ENCODE results near the gene ZNF362. TPM values are rescaled to one million over a fixed set of nuclear protein-coding genes. Genes with fewer than 3 reads are reported as not detected.

Gene ZNF362
- total RNA-seq, 1 donor from 2014 or later = 69.8 TPM

- H3K36me3 Mint-ChIP-seq (ENCODE audit: unreplicated experiment) = no peaks in the 10 kb centered on the region
- peaks cover 26% of the 10 kb centered on the region for H3K4me1 Mint-ChIP-seq (ENCODE audit: low read depth, unreplicated experiment)
- TF ChIP-seq CTCF (IDR thresholded peaks at IDR 0.05; ENCODE audit: partially characterized antibody, unreplicated experiment) = no peak
- H3K27me3 Mint-ChIP-seq (ENCODE audit: unreplicated experiment) = peaks cover 5% of the 10 kb centered on the region
- no peak overlapping the region for H3K27ac Mint-ChIP-seq (ENCODE audit: unreplicated experiment)
- peaks cover 19% of the 10 kb centered on the region for H3K9me3 Mint-ChIP-seq (ENCODE audit: unreplicated experiment)
- no peak for DNase-seq
- no peak overlapping the region for H3K4me3 Mint-ChIP-seq (ENCODE audit: unreplicated experiment)
Observed at GRCh38 chr1:33319949-33320618, 63.8 kb downstream of the ZNF362 start.

- peaks cover 19% of the 10 kb centered on the region for H3K9me3 Mint-ChIP-seq (ENCODE audit: unreplicated experiment)
- H3K27ac Mint-ChIP-seq (ENCODE audit: unreplicated experiment) = no peak within 1 kb of the TSS
- peaks cover 24% of the 10 kb centered on the region for H3K4me1 Mint-ChIP-seq (ENCODE audit: low read depth, unreplicated experiment)
- no peaks in the 10 kb centered on the region for H3K36me3 Mint-ChIP-seq (ENCODE audit: unreplicated experiment)
- no peak for DNase-seq
- H3K27me3 Mint-ChIP-seq (ENCODE audit: unreplicated experiment) = peaks cover 5% of the 10 kb centered on the region
- H3K4me3 Mint-ChIP-seq (ENCODE audit: unreplicated experiment) = no peak within 1 kb of the TSS
- TF ChIP-seq CTCF (IDR thresholded peaks at IDR 0.05; ENCODE audit: partially characterized antibody, unreplicated experiment) = no peak
Observed at GRCh38 chr1:33320619-33321165, 64.4 kb downstream of the ZNF362 start, which contains the start of gene A3GALT2. TSS of gene A3GALT2 (minus strand) at chr1:33321098. CDS start at chr1:33321098, 0 bp downstream.

GRCh38 chr1:33321178-33321577 lies 64.9 kb downstream of the ZNF362 start:
- H3K4me3 Mint-ChIP-seq (ENCODE audit: unreplicated experiment) = no peak overlapping the region
- peaks cover 19% of the 10 kb centered on the region for H3K9me3 Mint-ChIP-seq (ENCODE audit: unreplicated experiment)
- no peak for DNase-seq
- no peak for TF ChIP-seq CTCF (IDR thresholded peaks at IDR 0.05; ENCODE audit: partially characterized antibody, unreplicated experiment)
- peaks cover 8% of the 10 kb centered on the region for H3K27me3 Mint-ChIP-seq (ENCODE audit: unreplicated experiment)
- peaks cover 29% of the 10 kb centered on the region for H3K4me1 Mint-ChIP-seq (ENCODE audit: low read depth, unreplicated experiment)
- H3K36me3 Mint-ChIP-seq (ENCODE audit: unreplicated experiment) = no peaks in the 10 kb centered on the region
- H3K27ac Mint-ChIP-seq (ENCODE audit: unreplicated experiment) = no peak overlapping the region

GRCh38 chr1:33322109-33322508 lies 65.8 kb downstream of the ZNF362 start:
- H3K27ac Mint-ChIP-seq (ENCODE audit: unreplicated experiment) = no peak overlapping the region
- TF ChIP-seq CTCF (IDR thresholded peaks at IDR 0.05; ENCODE audit: partially characterized antibody, unreplicated experiment) = no peak
- no peak overlapping the region for H3K4me3 Mint-ChIP-seq (ENCODE audit: unreplicated experiment)
- H3K36me3 Mint-ChIP-seq (ENCODE audit: unreplicated experiment) = no peaks in the 10 kb centered on the region
- H3K27me3 Mint-ChIP-seq (ENCODE audit: unreplicated experiment) = peaks cover 8% of the 10 kb centered on the region
- DNase-seq = no peak
- peaks cover 29% of the 10 kb centered on the region for H3K4me1 Mint-ChIP-seq (ENCODE audit: low read depth, unreplicated experiment)
- peaks cover 15% of the 10 kb centered on the region for H3K9me3 Mint-ChIP-seq (ENCODE audit: unreplicated experiment)

- peaks cover 15% of the 10 kb centered on the region for H3K9me3 Mint-ChIP-seq (ENCODE audit: unreplicated experiment)
- no peak overlapping the region for H3K4me3 Mint-ChIP-seq (ENCODE audit: unreplicated experiment)
- TF ChIP-seq CTCF (IDR thresholded peaks at IDR 0.05; ENCODE audit: partially characterized antibody, unreplicated experiment) = no peak
- DNase-seq = no peak
- peaks cover 8% of the 10 kb centered on the region for H3K27me3 Mint-ChIP-seq (ENCODE audit: unreplicated experiment)
- H3K27ac Mint-ChIP-seq (ENCODE audit: unreplicated experiment) = no peak overlapping the region
- no peaks in the 10 kb centered on the region for H3K36me3 Mint-ChIP-seq (ENCODE audit: unreplicated experiment)
- H3K4me1 Mint-ChIP-seq (ENCODE audit: low read depth, unreplicated experiment) = peaks cover 25% of the 10 kb centered on the region
Observed at GRCh38 chr1:33322870-33323585, 66.7 kb downstream of the ZNF362 start.

All from glutamatergic neuron (in vitro differentiated cells).